ENCODE results near the gene PPP1CC.

- TF ChIP-seq POLR2A (IDR thresholded peaks at IDR 0.05; ENCODE audit: low read depth, low read length) = no peak
- no peak for TF ChIP-seq CTCF (conservative IDR thresholded peaks at IDR 0.05; ENCODE audit: low read depth, low read length)
These were observed 43.3 kb upstream of the PPP1CC start for GRCh38 chr12:110786012-110786411.
